Vagina (tissue), 2 donors: ENCODE results near the gene TAT. TPM values are rescaled to one million over a fixed set of nuclear protein-coding genes. Genes with fewer than 3 reads are reported as not detected.
"Not testable (repeated sequence)": the region's sequence is repeated elsewhere in the genome, so short reads cannot be mapped to it uniquely, and the experiment has no call there.

ENCODE experiments used
- DNase-seq, 2 donors: peaks; one replicate each; pipeline ENCODE4 v3.0.0-alpha.2; 2017; ENCODE audit errors: extremely low spot score in 2 of 2
- H3K27ac ChIP-seq: fragments of 200-600 bp; sonication (generic); one replicate; pipeline ENCODE4 v1.5.1; 2019
- H3K27me3 ChIP-seq: fragments of 200-600 bp; sonication (generic); one replicate; pipeline ENCODE4 v1.5.1; 2019
- H3K36me3 ChIP-seq, 2 donors: fragments of 200-600 bp; sonication (generic); one replicate each; pipeline ENCODE4 v1.5.1; 2017 to 2019
- H3K4me1 ChIP-seq: fragments of 200-600 bp; sonication (generic); one replicate; pipeline ENCODE4 v1.5.1; 2019
- H3K4me3 ChIP-seq, 2 donors: fragments of 200-600 bp; sonication (generic); 1 replicate in 1 of 2; 2 replicates in 1 of 2; pipeline ENCODE4 v1.5.1; 2016 to 2019
- H3K9me3 ChIP-seq: fragments of 200-600 bp; sonication (generic); one replicate; pipeline ENCODE4 v1.5.1; 2019
- POLR2A ChIP-seq, 2 donors: fragments of 450-650 bp; IDR thresholded peaks; one replicate each; pipeline ENCODE4 v1.6.1; 2017; ENCODE audit warnings: antibody characterized with exemption in 2 of 2, mild to moderate bottlenecking in 2 of 2, moderate library complexity in 2 of 2
- POLR2AphosphoS5 ChIP-seq, 2 donors: sonication (generic); formaldehyde crosslinking; IDR thresholded peaks; one replicate each; pipeline ENCODE4 v1.9.0; 2017; ENCODE audit warnings: antibody characterized with exemption in 2 of 2, mild to moderate bottlenecking in 2 of 2, low read depth in 1 of 2; ENCODE audit not compliant: insufficient read depth in 1 of 2
- intact Hi-C: fragments of 100-400 bp; cut with DNase I; formaldehyde crosslinking; loops from one replicate; pipeline ENCODE4 v1.15.1; 2023
- total RNA-seq: library from RNA; depleted of rRNA; stranded (reverse); fragments of >200 nt; gene quantifications from one replicate; pipeline ENCODE4 v1.2.3, GENCODE V29; 2016
- TF ChIP-seq, protein P1 (sequence below), 3 experiments: fragments of 450-650 bp in 2 of 3; fragments of 200-600 bp in 1 of 3; sonication (generic) in 1 of 3; IDR thresholded peaks; one replicate each; pipeline ENCODE4 v1.5.1; 2017 to 2019; ENCODE audit warnings: antibody characterized with exemption in 3 of 3, mild to moderate bottlenecking in 2 of 3, moderate library complexity in 2 of 3

Gene TAT
- total RNA-seq, 1 donor from 2014 or later: not detected

DNA sequence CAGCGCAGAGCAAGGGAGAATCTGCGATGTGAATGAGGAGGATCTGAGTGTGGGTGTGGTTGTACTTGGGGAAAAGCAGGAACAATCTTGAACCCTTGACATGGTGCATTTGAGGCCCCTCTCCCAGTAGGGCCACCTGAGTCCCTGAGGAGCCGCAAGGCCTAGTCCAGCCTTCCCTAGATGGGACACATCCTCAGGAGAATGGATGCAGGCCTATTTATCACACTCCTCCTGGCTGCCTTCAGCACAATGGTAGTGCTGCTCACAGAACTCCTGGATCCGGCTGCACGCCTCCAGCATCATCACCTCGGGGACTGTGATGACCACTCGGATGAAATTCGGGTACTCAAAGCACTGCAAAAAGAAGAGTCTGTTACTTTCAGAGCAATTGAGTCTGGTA, 9.0 kb downstream of the TAT start:
- H3K36me3 ChIP-seq: no peaks in the 10 kb centered on the region
- no peak overlapping the region for H3K4me3 ChIP-seq
- H3K9me3 ChIP-seq: no peaks in the 10 kb centered on the region
- no peaks in the 10 kb centered on the region for H3K27me3 ChIP-seq
- H3K27ac ChIP-seq: no peak overlapping the region
- DNase-seq: no peak
- no peak for TF ChIP-seq POLR2AphosphoS5 (IDR thresholded peaks at IDR 0.05; ENCODE audit: insufficient read depth in 1 of 2, low read depth in 1 of 2)
- TF ChIP-seq, protein P1, sequence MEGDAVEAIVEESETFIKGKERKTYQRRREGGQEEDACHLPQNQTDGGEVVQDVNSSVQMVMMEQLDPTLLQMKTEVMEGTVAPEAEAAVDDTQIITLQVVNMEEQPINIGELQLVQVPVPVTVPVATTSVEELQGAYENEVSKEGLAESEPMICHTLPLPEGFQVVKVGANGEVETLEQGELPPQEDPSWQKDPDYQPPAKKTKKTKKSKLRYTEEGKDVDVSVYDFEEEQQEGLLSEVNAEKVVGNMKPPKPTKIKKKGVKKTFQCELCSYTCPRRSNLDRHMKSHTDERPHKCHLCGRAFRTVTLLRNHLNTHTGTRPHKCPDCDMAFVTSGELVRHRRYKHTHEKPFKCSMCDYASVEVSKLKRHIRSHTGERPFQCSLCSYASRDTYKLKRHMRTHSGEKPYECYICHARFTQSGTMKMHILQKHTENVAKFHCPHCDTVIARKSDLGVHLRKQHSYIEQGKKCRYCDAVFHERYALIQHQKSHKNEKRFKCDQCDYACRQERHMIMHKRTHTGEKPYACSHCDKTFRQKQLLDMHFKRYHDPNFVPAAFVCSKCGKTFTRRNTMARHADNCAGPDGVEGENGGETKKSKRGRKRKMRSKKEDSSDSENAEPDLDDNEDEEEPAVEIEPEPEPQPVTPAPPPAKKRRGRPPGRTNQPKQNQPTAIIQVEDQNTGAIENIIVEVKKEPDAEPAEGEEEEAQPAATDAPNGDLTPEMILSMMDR (IDR thresholded peaks at IDR 0.05): no peak
- no peak for TF ChIP-seq POLR2A (IDR thresholded peaks at IDR 0.05)
- H3K4me1 ChIP-seq: no peaks in the 10 kb centered on the region
- intact Hi-C loops: no loop called here

DNA sequence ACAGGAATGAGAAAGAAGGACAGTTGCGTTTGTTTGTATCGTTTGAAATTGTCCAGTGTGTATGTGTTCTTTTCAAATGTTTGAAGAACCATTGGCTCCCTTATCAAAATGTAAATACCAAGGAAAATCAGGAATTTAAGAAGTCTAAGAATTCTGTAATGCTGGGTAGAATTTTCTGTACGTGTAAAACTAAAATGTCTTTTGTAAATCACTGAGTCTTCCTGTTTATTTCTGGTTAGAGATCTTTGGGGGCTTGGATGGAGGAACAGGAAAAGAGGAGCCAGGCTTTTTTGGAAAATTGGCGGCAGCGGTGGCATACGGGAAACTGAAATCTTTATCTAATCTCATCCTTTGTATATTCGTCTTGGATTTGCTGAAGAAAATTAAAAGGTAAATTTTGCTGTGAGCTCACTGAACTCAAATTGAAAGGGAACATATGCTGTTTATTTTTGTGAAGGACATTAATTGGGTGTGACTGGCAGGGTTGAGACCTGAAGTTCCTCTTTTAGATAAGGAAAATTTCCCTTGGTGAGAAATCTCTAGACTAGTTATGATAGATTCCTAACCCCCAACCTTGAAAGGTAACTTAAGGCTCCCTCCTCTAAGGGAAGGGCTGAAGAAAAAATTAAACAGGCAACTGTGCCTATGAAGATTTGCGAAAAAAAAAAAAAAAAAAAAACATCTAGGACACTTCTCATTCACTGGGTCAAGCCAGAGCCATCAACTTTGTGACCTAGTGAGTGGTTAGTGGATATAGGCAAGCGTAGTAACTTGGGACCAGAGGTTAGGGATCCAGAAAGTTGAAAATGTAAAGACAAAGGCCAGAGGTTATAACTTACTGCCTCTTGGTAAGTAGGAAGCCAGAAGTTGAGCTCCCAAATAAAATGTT, 10.8 kb downstream of the TAT start:
- Histone ChIP-seq H3K27me3 (no peaks in the 10 kb centered on the region), H3K4me3 (no peak overlapping the region), H3K27ac (no peak overlapping the region), H3K36me3 (no peaks in the 10 kb centered on the region), H3K9me3 (no peaks in the 10 kb centered on the region), H3K4me1 (no peaks in the 10 kb centered on the region)
- DNase-seq: no peak
- intact Hi-C loops: no loop called here
- TF ChIP-seq, protein P1 (IDR thresholded peaks at IDR 0.05): no peak
- TF ChIP-seq POLR2AphosphoS5 (IDR thresholded peaks at IDR 0.05; ENCODE audit: insufficient read depth in 1 of 2, low read depth in 1 of 2) (no peak), POLR2A (IDR thresholded peaks at IDR 0.05) (no peak)

DNA sequence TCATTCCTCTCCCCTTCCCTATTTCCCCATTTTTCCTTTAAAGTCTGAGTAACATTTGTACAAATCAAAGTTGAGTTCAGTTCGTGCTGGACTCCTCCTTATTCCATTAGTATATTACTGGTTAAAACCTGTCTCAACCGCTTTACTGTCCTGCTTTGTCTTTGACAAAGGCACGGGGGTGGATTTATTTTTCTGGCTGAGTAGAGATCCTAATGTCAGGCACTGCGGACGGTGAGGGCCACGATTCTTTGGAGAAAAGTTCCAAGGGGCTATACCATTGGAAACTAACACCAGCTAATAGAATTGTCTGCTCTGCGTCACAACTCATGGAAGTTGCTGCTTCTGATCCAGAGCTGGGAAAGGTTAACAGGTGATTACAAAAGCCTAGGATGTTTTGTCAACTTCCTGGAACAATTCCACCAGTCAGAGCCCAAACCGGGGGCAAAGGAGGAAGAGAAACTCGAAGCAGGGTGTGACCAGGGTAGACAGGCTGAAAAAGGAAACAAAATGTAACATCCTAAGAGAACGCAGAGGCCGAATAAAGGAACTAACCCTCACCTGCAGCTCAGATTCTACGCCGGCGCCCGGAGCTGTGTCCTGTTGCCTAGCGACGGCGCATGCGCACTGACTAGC, 12.4 kb downstream of the TAT start:
- H3K4me3 ChIP-seq: peak overlapping the region; percentile 49 to 56
- H3K4me1 ChIP-seq: no peaks in the 10 kb centered on the region
- H3K36me3 ChIP-seq: no peaks in the 10 kb centered on the region
- no peaks in the 10 kb centered on the region for H3K9me3 ChIP-seq
- intact Hi-C loops: no loop called here
- TF ChIP-seq POLR2A (IDR thresholded peaks at IDR 0.05) (no peak), POLR2AphosphoS5 (IDR thresholded peaks at IDR 0.05; ENCODE audit: insufficient read depth in 1 of 2, low read depth in 1 of 2) (no peak)
- TF ChIP-seq, protein P1 (IDR thresholded peaks at IDR 0.05): no peak
- H3K27me3 ChIP-seq: no peaks in the 10 kb centered on the region
- peak overlapping the region; percentile 42 for H3K27ac ChIP-seq
- no peak for DNase-seq

DNA sequence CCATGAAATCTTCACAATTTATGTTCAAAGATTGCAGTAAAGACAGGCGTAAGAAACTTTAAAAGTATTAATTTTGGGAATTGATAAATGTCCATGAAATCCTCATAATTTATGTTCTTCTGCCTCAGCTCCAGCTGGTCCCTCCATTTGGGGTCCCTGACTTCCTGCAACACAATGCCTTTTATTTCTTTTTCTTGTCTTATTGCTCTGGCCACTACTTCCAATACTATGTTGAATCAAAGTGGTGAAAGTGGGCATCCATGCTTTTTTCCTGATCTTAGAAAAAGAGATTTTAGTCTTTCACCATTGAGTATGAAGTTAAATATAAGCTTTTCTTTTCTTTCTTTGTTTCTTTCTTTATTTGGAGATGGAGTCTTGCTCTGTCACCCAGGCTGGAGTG, 14.3 kb downstream of the TAT start:
- DNase-seq: no peak
- intact Hi-C loops: no loop called here
- no peaks in the 10 kb centered on the region for H3K9me3 ChIP-seq

DNA sequence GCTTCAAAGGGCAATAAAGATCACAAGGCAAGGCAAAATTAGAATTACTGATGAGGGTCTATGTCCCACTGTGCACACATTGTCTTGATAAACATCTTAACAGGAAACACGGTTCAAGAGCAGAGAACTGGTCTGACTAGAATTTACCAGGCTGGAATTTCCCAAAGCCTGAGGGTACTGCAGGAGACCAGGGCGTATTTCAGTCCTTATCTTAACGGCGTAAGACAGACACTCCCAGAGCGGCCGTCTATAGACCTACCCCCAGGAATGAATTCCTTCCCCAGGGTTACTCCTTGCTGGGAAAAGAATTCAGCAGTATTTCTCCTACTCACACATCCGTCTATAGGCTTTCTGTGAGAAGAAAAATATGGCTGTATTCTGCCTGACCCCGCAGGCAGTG, 15.0 kb downstream of the TAT start:
- H3K4me3 ChIP-seq, H3K36me3 ChIP-seq, H3K9me3 ChIP-seq, DNase-seq, H3K27ac ChIP-seq, intact Hi-C loops, H3K27me3 ChIP-seq, H3K4me1 ChIP-seq: not testable (repeated sequence)

More for the DNA sequence above, 14.3 kb downstream of the TAT start:
- H3K4me3 ChIP-seq: no peak overlapping the region
- no peak for TF ChIP-seq POLR2AphosphoS5 (IDR thresholded peaks at IDR 0.05; ENCODE audit: insufficient read depth in 1 of 2, low read depth in 1 of 2)
- no peak for TF ChIP-seq POLR2A (IDR thresholded peaks at IDR 0.05)
- TF ChIP-seq, protein P1 (IDR thresholded peaks at IDR 0.05): no peak
- H3K36me3 ChIP-seq: no peaks in the 10 kb centered on the region
- H3K4me1 ChIP-seq: no peaks in the 10 kb centered on the region
- no peak overlapping the region for H3K27ac ChIP-seq
- no peaks in the 10 kb centered on the region for H3K27me3 ChIP-seq
